IPS-20b (cell line): ENCODE data around the gene ELL.

Experiments
- H3K27ac ChIP-seq: one replicate; pipeline ENCODE4 v1.5.1; 2013; ENCODE audit warnings: low read length
- H3K27me3 ChIP-seq: 2 replicates; pipeline ENCODE4 v1.6.1; 2013; ENCODE audit warnings: mild to moderate bottlenecking, low read length, inconsistent platforms; ENCODE audit not compliant: insufficient read depth
- H3K36me3 ChIP-seq: 2 replicates; pipeline ENCODE4 v1.6.1; 2013; ENCODE audit warnings: low read depth, mild to moderate bottlenecking, inconsistent platforms, low read length, moderate library complexity; ENCODE audit not compliant: insufficient read depth
- H3K4me1 ChIP-seq: 2 replicates; pipeline ENCODE4 v1.6.1; 2013; ENCODE audit warnings: mild to moderate bottlenecking, control low read depth, inconsistent platforms, low read length, moderate library complexity; ENCODE audit not compliant: insufficient read depth
- H3K4me3 ChIP-seq: 2 replicates; pipeline ENCODE4 v1.5.1; 2013; ENCODE audit warnings: mild to moderate bottlenecking, low read length, inconsistent platforms
- H3K9ac ChIP-seq: 2 replicates; pipeline ENCODE4 v1.6.1; 2013; ENCODE audit warnings: low read depth, mild to moderate bottlenecking, inconsistent platforms, low read length, moderate library complexity
- H3K9me3 ChIP-seq: 2 replicates; pipeline ENCODE4 v1.6.1; 2013; ENCODE audit warnings: mild to moderate bottlenecking, low read depth, low read length, inconsistent platforms; ENCODE audit not compliant: insufficient read depth

The ELL gene

DNA sequence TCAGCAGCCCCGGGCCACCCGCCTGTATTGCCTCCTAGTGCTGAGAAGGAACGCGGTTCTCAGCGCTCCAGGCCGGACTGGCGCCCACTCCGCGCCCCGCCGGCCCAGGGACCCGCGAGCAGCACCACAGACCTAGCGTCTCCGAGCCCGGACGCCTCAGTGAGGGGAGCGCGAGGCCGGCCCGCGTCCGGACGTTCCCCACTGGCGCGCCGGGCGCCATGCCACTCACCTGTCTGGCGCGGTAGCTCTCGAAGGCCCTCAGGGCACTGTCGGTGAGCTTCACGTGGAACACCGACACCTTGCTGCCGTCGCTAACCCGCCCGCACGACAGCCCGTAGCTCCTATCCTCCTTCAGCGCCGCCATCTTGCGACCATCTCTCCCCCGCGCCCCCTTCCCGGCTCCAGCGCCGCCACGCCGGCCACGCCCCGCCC is at the start of gene ELL:
Gene ELL (minus strand): TSS at position 379 of the 432 bp plus-strand sequence. CDS start 15 bp downstream, at position 364.
- no peaks in the 10 kb centered on the region for H3K9me3 ChIP-seq
- peaks cover 4% of the 10 kb centered on the region; the same call in 1 of the 2 replicates for H3K4me1 ChIP-seq
- H3K27me3 ChIP-seq, result no peaks in the 10 kb centered on the region; the same call in 1 of the 2 replicates
- H3K36me3 ChIP-seq, result no peaks in the 10 kb centered on the region
- peak within 1 kb of the TSS; percentile 92 for H3K4me3 ChIP-seq
- H3K27ac ChIP-seq, result no peak within 1 kb of the TSS
- peak within 1 kb of the TSS; percentile 82; the same call in 1 of the 2 replicates for H3K9ac ChIP-seq

- no peak overlapping the region for H3K9ac ChIP-seq
- peaks cover 9% of the 10 kb centered on the region; the same call in 1 of the 2 replicates for H3K4me1 ChIP-seq
- no peak overlapping the region for H3K4me3 ChIP-seq
- H3K36me3 ChIP-seq, result peaks cover 66% of the 10 kb centered on the region
- no peak overlapping the region for H3K27ac ChIP-seq
- no peaks in the 10 kb centered on the region for H3K27me3 ChIP-seq
- no peaks in the 10 kb centered on the region for H3K9me3 ChIP-seq
These were observed 46.5 kb upstream of the ELL start for GRCh38 chr19:18568367-18568766.

DNA sequence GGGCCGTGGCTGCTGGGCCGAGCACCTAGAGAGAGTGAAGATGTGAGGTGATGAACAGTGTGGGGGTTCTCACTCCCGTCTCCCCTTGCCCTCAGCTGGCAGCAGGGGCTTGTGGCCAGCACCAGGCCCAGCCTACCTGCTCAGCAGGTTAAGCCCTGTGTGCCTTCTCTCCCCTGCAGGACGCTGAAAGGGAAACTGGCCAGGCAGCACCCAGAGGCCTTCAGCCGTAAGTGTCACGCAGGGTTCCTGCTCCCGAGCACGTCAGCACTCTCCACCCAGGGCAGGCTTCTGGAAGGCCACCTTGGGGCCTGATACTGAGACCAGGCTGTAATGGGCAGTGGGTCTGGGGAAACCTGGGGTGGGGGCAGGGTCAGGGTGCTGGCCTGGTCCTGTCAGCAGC is 45.1 kb upstream of the ELL start:
- no peaks in the 10 kb centered on the region for H3K9me3 ChIP-seq
- peaks cover 73% of the 10 kb centered on the region for H3K36me3 ChIP-seq
- H3K4me1 ChIP-seq, result no peaks in the 10 kb centered on the region
- H3K27ac ChIP-seq, result no peak overlapping the region
- H3K9ac ChIP-seq, result no peak overlapping the region
- no peak overlapping the region for H3K4me3 ChIP-seq
- H3K27me3 ChIP-seq, result no peaks in the 10 kb centered on the region

- Histone ChIP-seq H3K9me3 (no peaks in the 10 kb centered on the region), H3K4me3 (no peak overlapping the region), H3K9ac (no peak overlapping the region), H3K4me1 (peaks cover 4% of the 10 kb centered on the region), H3K27me3 (no peaks in the 10 kb centered on the region), H3K36me3 (peaks cover 56% of the 10 kb centered on the region), H3K27ac (no peak overlapping the region)
These were observed 40.2 kb upstream of the ELL start for GRCh38 chr19:18562086-18562485.

DNA sequence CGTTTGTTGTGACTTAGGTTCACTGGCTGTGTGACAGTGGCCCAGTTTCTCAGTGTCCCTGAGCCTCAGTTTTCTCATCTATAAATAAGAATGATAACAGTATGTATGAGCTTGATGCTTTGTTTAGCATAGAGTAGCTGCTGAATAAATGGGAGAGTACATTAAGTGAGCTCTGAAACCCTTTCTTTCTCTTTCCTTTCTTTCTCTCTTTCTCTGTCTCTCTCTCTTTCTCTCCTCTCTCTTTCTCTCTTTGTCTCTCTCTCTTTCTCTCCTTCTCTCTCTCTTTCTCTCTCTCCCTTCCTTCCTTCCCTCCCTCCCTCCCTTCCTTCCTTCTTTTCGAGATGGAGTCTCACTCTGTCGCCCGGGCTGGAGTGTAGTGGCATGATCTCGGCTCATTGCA is 37.8 kb upstream of the ELL start:
- Histone ChIP-seq H3K9me3 (no peaks in the 10 kb centered on the region), H3K4me3 (no peak overlapping the region), H3K27ac (no peak overlapping the region), H3K36me3 (peaks cover 33% of the 10 kb centered on the region), H3K9ac (no peak overlapping the region), H3K4me1 (peaks cover 4% of the 10 kb centered on the region), H3K27me3 (no peaks in the 10 kb centered on the region)

GRCh38 chr19:18558604-18559003 is 36.7 kb upstream of the ELL start:
- Histone ChIP-seq H3K9ac (peak overlapping the region; percentile 76; the same call in 1 of the 2 replicates), H3K27me3 (no peaks in the 10 kb centered on the region), H3K4me3 (peak overlapping the region; percentile 90), H3K9me3 (no peaks in the 10 kb centered on the region), H3K27ac (no peak overlapping the region), H3K4me1 (peaks cover 4% of the 10 kb centered on the region), H3K36me3 (peaks cover 22% of the 10 kb centered on the region)

GRCh38 chr19:18558202-18558555 is 36.3 kb upstream of the ELL start:
- H3K36me3 ChIP-seq, result peaks cover 18% of the 10 kb centered on the region; the same call in 1 of the 2 replicates

GRCh38 chr19:18557411-18558201 is 35.7 kb upstream of the ELL start, which contains the start of gene KXD1:
Gene KXD1 (plus strand): TSS chr19:18557870. CDS start chr19:18562057, 4,187 bp downstream.
- Histone ChIP-seq H3K36me3 (peaks cover 12% of the 10 kb centered on the region; the same call in 1 of the 2 replicates), H3K4me1 (peaks cover 4% of the 10 kb centered on the region), H3K27ac (no peak within 1 kb of the TSS), H3K4me3 (peak within 1 kb of the TSS; percentile 90), H3K9me3 (no peaks in the 10 kb centered on the region), H3K27me3 (no peaks in the 10 kb centered on the region), H3K9ac (peak within 1 kb of the TSS; percentile 76; the same call in 1 of the 2 replicates)

More at GRCh38 chr19:18558202-18558555, 36.3 kb upstream of the ELL start:
- Histone ChIP-seq H3K27me3 (no peaks in the 10 kb centered on the region), H3K4me1 (peaks cover 4% of the 10 kb centered on the region), H3K4me3 (peak overlapping the region; percentile 90), H3K9ac (peak overlapping the region; percentile 76; the same call in 1 of the 2 replicates), H3K9me3 (no peaks in the 10 kb centered on the region), H3K27ac (no peak overlapping the region)

DNA sequence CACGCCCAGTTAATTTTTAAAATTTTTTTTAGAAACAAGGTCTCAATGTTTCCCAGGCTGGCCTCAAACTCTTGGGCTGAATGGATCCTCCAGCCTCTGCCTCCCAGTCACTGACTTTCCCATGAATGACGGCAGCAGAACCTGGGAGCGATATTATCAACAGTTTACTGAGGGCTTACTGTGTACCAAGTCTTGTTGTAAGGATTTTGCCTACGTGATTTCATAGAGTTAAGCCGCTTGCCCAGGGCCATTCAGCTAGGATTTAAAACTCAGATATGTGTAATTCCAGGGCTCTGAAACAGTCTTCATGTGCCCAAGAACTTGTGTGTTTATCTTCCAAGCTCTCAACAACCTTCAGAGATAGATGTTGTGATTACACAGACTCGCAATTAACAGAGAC is 29.8 kb upstream of the ELL start:
- Histone ChIP-seq H3K36me3 (no peaks in the 10 kb centered on the region), H3K4me1 (no peaks in the 10 kb centered on the region), H3K4me3 (no peak overlapping the region), H3K27me3 (no peaks in the 10 kb centered on the region), H3K27ac (no peak overlapping the region), H3K9ac (no peak overlapping the region), H3K9me3 (no peaks in the 10 kb centered on the region)

- H3K9me3 ChIP-seq, result no peaks in the 10 kb centered on the region
- H3K27me3 ChIP-seq, result no peaks in the 10 kb centered on the region
- peak overlapping the region; percentile 73 for H3K4me3 ChIP-seq
- peak overlapping the region; percentile 51; the same call in 1 of the 2 replicates for H3K9ac ChIP-seq
- H3K4me1 ChIP-seq, result peaks cover 6% of the 10 kb centered on the region
- peaks cover 29% of the 10 kb centered on the region for H3K36me3 ChIP-seq
- H3K27ac ChIP-seq, result peak overlapping the region; percentile 30
These were observed 22.1 kb upstream of the ELL start for GRCh38 chr19:18543814-18544475.

DNA sequence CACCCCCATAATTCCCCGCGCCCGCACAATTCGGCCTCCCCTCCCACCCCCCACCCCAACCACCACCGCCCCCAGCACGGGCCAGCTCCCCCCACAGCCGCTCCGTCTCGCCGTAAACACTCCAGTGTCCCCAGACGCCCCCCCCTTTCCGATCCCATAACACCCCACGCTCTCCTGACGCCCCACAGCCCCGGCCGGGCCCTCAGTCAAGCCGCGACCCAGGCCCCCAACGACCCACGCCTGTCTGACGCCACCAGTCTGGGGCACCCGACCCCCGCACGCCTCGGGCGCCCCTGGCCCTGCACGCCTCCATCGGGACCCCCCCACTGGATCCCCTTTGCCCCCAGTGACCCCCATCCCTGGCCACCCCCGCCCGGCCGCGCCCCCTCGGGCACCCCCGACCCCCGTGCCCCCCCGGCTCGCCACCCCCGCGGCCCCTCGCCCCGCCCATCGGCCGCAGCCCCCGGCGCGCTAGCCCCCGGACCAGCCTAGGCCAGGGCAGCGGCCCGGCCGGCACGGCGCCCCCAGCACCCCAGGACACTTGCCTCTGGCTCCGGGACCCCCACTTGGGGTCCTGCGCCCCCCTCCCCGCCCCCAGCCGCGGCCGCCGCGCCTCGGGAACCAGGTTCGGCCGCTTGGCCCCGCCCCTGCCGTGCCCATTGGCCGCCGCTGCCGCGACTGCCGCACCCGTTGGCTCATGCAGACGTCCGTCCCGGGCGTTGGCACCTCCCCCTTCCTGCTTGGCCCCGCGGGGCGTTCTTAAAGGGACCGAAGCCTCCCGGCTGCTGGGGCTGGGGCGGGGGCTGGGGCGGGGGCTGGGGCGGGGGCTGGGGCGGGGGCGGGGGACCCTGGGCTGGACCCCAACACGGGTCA is 21.3 kb upstream of the ELL start, which contains the start of gene FKBP8:
Gene FKBP8 (minus strand): TSS at position 633 of the 873 bp plus-strand sequence. CDS start 1,603 bp downstream, outside the sequence.
- peak within 1 kb of the TSS; percentile 69; the same call in 1 of the 2 replicates for H3K9ac ChIP-seq
- peaks cover 6% of the 10 kb centered on the region for H3K4me1 ChIP-seq
- peaks cover 33% of the 10 kb centered on the region for H3K36me3 ChIP-seq
- H3K9me3 ChIP-seq, result no peaks in the 10 kb centered on the region
- no peaks in the 10 kb centered on the region for H3K27me3 ChIP-seq
- peak within 1 kb of the TSS; percentile 30 for H3K27ac ChIP-seq
- H3K4me3 ChIP-seq, result peak within 1 kb of the TSS; percentile 73
